AG08395 (cell line): Measurements from ENCODE around the gene FFAR1.
"Not testable (repeated sequence)": the region's sequence is repeated elsewhere in the genome, so short reads cannot be mapped to it uniquely, and the experiment has no call there.

ENCODE experiments used
- DNase-seq: peaks from one replicate; pipeline ENCODE4 v3.0.0; 2012; ENCODE audit warnings: mixed read lengths, low spot score

Gene FFAR1

GRCh38 chr19:35342430-35342829, 5.3 kb upstream of the FFAR1 start:
- no peak for DNase-seq

- DNase-seq, result no peak
Measured at GRCh38 chr19:35344511-35345031, 3.1 kb upstream of the FFAR1 start.

- DNase-seq, result no peak
Measured at GRCh38 chr19:35345671-35346111, 2.0 kb upstream of the FFAR1 start.

GRCh38 chr19:35346193-35347052, 1.3 kb upstream of the FFAR1 start:
- no peak for DNase-seq

GRCh38 chr19:35347930-35348298, 212 bp downstream of the FFAR1 start:
- DNase-seq, result no peak

- no peak for DNase-seq
Measured at GRCh38 chr19:35348911-35349611, 1.4 kb downstream of the FFAR1 start.

- DNase-seq, result no peak
Measured at GRCh38 chr19:35349614-35350521, 2.2 kb downstream of the FFAR1 start.

- no peak for DNase-seq
Measured at GRCh38 chr19:35350591-35350990, 2.9 kb downstream of the FFAR1 start.

- DNase-seq, result no peak
Measured at GRCh38 chr19:35351411-35352176, 3.9 kb downstream of the FFAR1 start.

GRCh38 chr19:35352177-35352447, 4.4 kb downstream of the FFAR1 start:
- no peak for DNase-seq

- peak; percentile 87 for DNase-seq
Measured at GRCh38 chr19:35352448-35353304, 5.0 kb downstream of the FFAR1 start.

GRCh38 chr19:35353635-35354034, 5.9 kb downstream of the FFAR1 start:
- DNase-seq, result no peak

GRCh38 chr19:35354898-35355297, 7.2 kb downstream of the FFAR1 start:
- DNase-seq, result no peak

GRCh38 chr19:35355791-35356460, 8.2 kb downstream of the FFAR1 start:
- DNase-seq, result no peak

- peak; percentile 50 for DNase-seq
Measured at GRCh38 chr19:35357867-35358573, 10.3 kb downstream of the FFAR1 start, which contains the start of gene FFAR3. Gene FFAR3 (plus strand): TSS chr19:35358460. CDS start chr19:35358891, 431 bp downstream.

GRCh38 chr19:35358834-35359233, 11.1 kb downstream of the FFAR1 start:
- not testable (repeated sequence) for DNase-seq

GRCh38 chr19:35359395-35359794, 11.7 kb downstream of the FFAR1 start:
- not testable (repeated sequence) for DNase-seq

GRCh38 chr19:35360081-35360480, 12.4 kb downstream of the FFAR1 start:
- DNase-seq, result not testable (repeated sequence)

GRCh38 chr19:35360880-35361420, 13.2 kb downstream of the FFAR1 start:
- no peak for DNase-seq
